Caco-2 (cell line): ENCODE data around the gene SMAD7. TPM values are rescaled to one million over a fixed set of nuclear protein-coding genes. Genes with fewer than 3 reads are reported as not detected.

Experiments used
- BruUV-seq: library from RNA; stranded (reverse); fragments of 400-500 nt; replicated peaks from 2 replicates; lab custom pipeline; 2021; lab: Mats Ljungman, UMichigan
- CTCF ChIA-PET: fragments of 300-600 bp; sonication (Branson Sonifier 250); formaldehyde crosslinking; loops from one replicate; lab custom pipeline; 2022; ENCODE audit warnings: antibody characterized with exemption; lab: Charles Lee
- POLR2A ChIA-PET: fragments of 300-600 bp; sonication (Branson Sonifier 250); formaldehyde crosslinking; loops from one replicate; lab custom pipeline; 2022; ENCODE audit warnings: antibody characterized with exemption; lab: Charles Lee
- DNase-seq, 2 experiments: peaks; one replicate each; pipeline versions ENCODE4 v3.0.0 to v3.0.0-alpha.2; 2020 to 2022
- H3K27me3 ChIP-seq: replicated peaks from 2 replicates; pipeline ENCODE4 v1.6.0; 2011; ENCODE audit warnings: low read length; ENCODE audit not compliant: control insufficient read depth, insufficient read depth
- H3K36me3 ChIP-seq: 2 replicates; pipeline ENCODE4 v1.5.1; 2011; ENCODE audit warnings: low read length; ENCODE audit not compliant: control insufficient read depth, insufficient read depth
- H3K4me1 ChIP-seq: fragments of 250-450 bp; sonication (Bioruptor Pico); 2 replicates; pipeline ENCODE4 v1.5.1; 2020; ENCODE audit warnings: mild to moderate bottlenecking
- H3K4me3 ChIP-seq: 2 replicates; pipeline ENCODE4 v1.5.1; 2011; ENCODE audit warnings: low read depth, mild to moderate bottlenecking, control low read depth, low read length
- H3K9me3 ChIP-seq: fragments of 250-450 bp; sonication (Bioruptor Pico); 2 replicates; pipeline ENCODE4 v1.5.1; 2020; ENCODE audit warnings: mild to moderate bottlenecking, moderate library complexity
- H3K27ac Mint-ChIP-seq: one replicate; pipeline ENCODE4 v1.8.0; 2022; ENCODE audit warnings: mixed read lengths; ENCODE audit not compliant: unreplicated experiment
- H3K27me3 Mint-ChIP-seq: one replicate; pipeline ENCODE4 v1.8.0; 2022; ENCODE audit warnings: mixed read lengths; ENCODE audit not compliant: insufficient read depth, unreplicated experiment
- H3K36me3 Mint-ChIP-seq: one replicate; pipeline ENCODE4 v1.8.0; 2022; ENCODE audit warnings: mild to moderate bottlenecking, mixed read lengths; ENCODE audit not compliant: insufficient read depth, unreplicated experiment
- H3K4me1 Mint-ChIP-seq: one replicate; pipeline ENCODE4 v1.8.0; 2022; ENCODE audit warnings: low read depth, mixed read lengths; ENCODE audit not compliant: unreplicated experiment
- H3K4me3 Mint-ChIP-seq: one replicate; pipeline ENCODE4 v1.8.0; 2022; ENCODE audit warnings: mild to moderate bottlenecking, moderate library complexity, mixed read lengths; ENCODE audit not compliant: unreplicated experiment
- H3K9me3 Mint-ChIP-seq: one replicate; pipeline ENCODE4 v1.8.0; 2022; ENCODE audit warnings: mixed read lengths; ENCODE audit not compliant: unreplicated experiment
- CTCF ChIP-seq, 2 experiments: fragments of 200-600 bp in 1 of 2; IDR thresholded peaks; 1 replicate in 1 of 2; 2 replicates in 1 of 2; pipeline versions ENCODE4 v1.5.1 to v1.8.0; 2011 to 2022; ENCODE audit warnings: antibody characterized with exemption in 1 of 2, control low read depth in 1 of 2, inconsistent platforms in 1 of 2, low read depth in 1 of 2, low read length in 1 of 2, mild to moderate bottlenecking in 1 of 2, moderate library complexity in 1 of 2; ENCODE audit not compliant: insufficient read depth in 1 of 2, severe bottlenecking in 1 of 2, unreplicated experiment in 1 of 2
- intact Hi-C: fragments of 100-400 bp; cut with micrococcal nuclease; formaldehyde crosslinking; loops from one replicate; pipeline ENCODE4 v1.10.0; 2022; ENCODE audit not compliant: unreplicated experiment
- total RNA-seq: library from RNA; stranded (reverse); gene quantifications from 2 replicates; pipeline ENCODE4 v1.2.3, GENCODE V29; 2022

Gene SMAD7
- total RNA-seq, 1 experiment from 2014 or later, result 9.3 TPM

GRCh38 chr18:48909721-48910120 lies 41.0 kb downstream of the SMAD7 start:
- peaks cover 5% of the 10 kb centered on the region for H3K36me3 Mint-ChIP-seq
- no peaks in the 10 kb centered on the region for H3K4me1 Mint-ChIP-seq
- DNase-seq, result no peak
- H3K9me3 Mint-ChIP-seq, result peaks cover 7% of the 10 kb centered on the region
- H3K4me3 Mint-ChIP-seq, result no peak overlapping the region
- Histone ChIP-seq H3K27me3 (no peaks in the 10 kb centered on the region), H3K36me3 (no peaks in the 10 kb centered on the region), H3K9me3 (no peaks in the 10 kb centered on the region), H3K4me3 (no peak overlapping the region), H3K4me1 (no peaks in the 10 kb centered on the region)
- POLR2A ChIA-PET, result no interaction called here
- TF ChIP-seq CTCF (IDR thresholded peaks at IDR 0.05; ENCODE audit: insufficient read depth in 1 of 2, low read depth in 1 of 2, low read length in 1 of 2, severe bottlenecking in 1 of 2, unreplicated experiment in 1 of 2), result no peak
- no TSS peak for BruUV-seq
- H3K27ac Mint-ChIP-seq, result no peak overlapping the region
- H3K27me3 Mint-ChIP-seq, result no peaks in the 10 kb centered on the region
- CTCF ChIA-PET, result no interaction called here
- intact Hi-C loops, result loop anchor here (10.0 kb wide), 1 partner anchor 185 kb away; no protein-coding TSS in a partner anchor

GRCh38 chr18:48908916-48909315 lies 41.8 kb downstream of the SMAD7 start:
- Histone ChIP-seq H3K4me3 (no peak overlapping the region), H3K4me1 (no peaks in the 10 kb centered on the region), H3K27me3 (no peaks in the 10 kb centered on the region), H3K36me3 (no peaks in the 10 kb centered on the region), H3K9me3 (no peaks in the 10 kb centered on the region)
- CTCF ChIA-PET, result no interaction called here
- Mint-ChIP-seq H3K27me3 (no peaks in the 10 kb centered on the region), H3K4me3 (no peak overlapping the region), H3K4me1 (no peaks in the 10 kb centered on the region), H3K27ac (no peak overlapping the region), H3K36me3 (peaks cover 5% of the 10 kb centered on the region), H3K9me3 (peaks cover 15% of the 10 kb centered on the region)
- POLR2A ChIA-PET, result no interaction called here
- intact Hi-C loops, result no loop called here
- no peak for DNase-seq
- no peak for TF ChIP-seq CTCF (IDR thresholded peaks at IDR 0.05; ENCODE audit: insufficient read depth in 1 of 2, low read depth in 1 of 2, low read length in 1 of 2, severe bottlenecking in 1 of 2, unreplicated experiment in 1 of 2)
- no TSS peak for BruUV-seq

- Mint-ChIP-seq H3K4me1 (no peaks in the 10 kb centered on the region), H3K36me3 (peaks cover 5% of the 10 kb centered on the region), H3K27ac (no peak overlapping the region), H3K27me3 (no peaks in the 10 kb centered on the region), H3K4me3 (no peak overlapping the region), H3K9me3 (peaks cover 15% of the 10 kb centered on the region)
- Histone ChIP-seq H3K4me3 (no peak overlapping the region), H3K27me3 (no peaks in the 10 kb centered on the region), H3K9me3 (no peaks in the 10 kb centered on the region), H3K36me3 (no peaks in the 10 kb centered on the region), H3K4me1 (no peaks in the 10 kb centered on the region)
- ChIA-PET POLR2A (no interaction called here), CTCF (no interaction called here)
- intact Hi-C loops, result no loop called here
- no TSS peak for BruUV-seq
- DNase-seq, result no peak
- no peak for TF ChIP-seq CTCF (IDR thresholded peaks at IDR 0.05; ENCODE audit: insufficient read depth in 1 of 2, low read depth in 1 of 2, low read length in 1 of 2, severe bottlenecking in 1 of 2, unreplicated experiment in 1 of 2)
Measured at GRCh38 chr18:48905513-48905912, 45.3 kb downstream of the SMAD7 start.
